Cardiac muscle cell (in vitro differentiated cells and primary cell): ENCODE data around the gene CPA1. TPM values are rescaled to one million over a fixed set of nuclear protein-coding genes. Genes with fewer than 3 reads are reported as not detected.

Experiments used
- DNase-seq, 2 donors: peaks; one replicate each; pipeline versions ENCODE4 v3.0.0 to v3.0.0-alpha.2; 2010 to 2017; ENCODE audit warnings: low read depth in 1 of 2, low spot score in 1 of 2
- H3K27ac ChIP-seq: fragments of 200-600 bp; sonication (generic); 2 replicates; pipeline ENCODE4 v1.5.1; 2016
- H3K27me3 ChIP-seq: fragments of 200-600 bp; sonication (generic); 2 replicates; pipeline ENCODE4 v1.6.0; 2016; ENCODE audit warnings: control low read depth
- H3K36me3 ChIP-seq: fragments of 200-600 bp; sonication (generic); 2 replicates; pipeline ENCODE4 v1.5.1; 2016; ENCODE audit warnings: control low read depth
- H3K4me1 ChIP-seq: fragments of 200-600 bp; sonication (generic); 2 replicates; pipeline ENCODE4 v1.8.1; 2017; ENCODE audit warnings: low read depth, mild to moderate bottlenecking, mixed run types
- H3K4me3 ChIP-seq: fragments of 200-600 bp; sonication (generic); 2 replicates; pipeline ENCODE4 v1.5.1; 2016; ENCODE audit warnings: mild to moderate bottlenecking
- H3K9me3 ChIP-seq: fragments of 200-600 bp; sonication (generic); 2 replicates; pipeline ENCODE4 v1.5.1; 2017; ENCODE audit warnings: low read depth, mild to moderate bottlenecking, control low read depth
- CTCF ChIP-seq: IDR thresholded peaks from 2 replicates; pipeline ENCODE4 v1.5.1; 2012; ENCODE audit warnings: low read depth, mild to moderate bottlenecking, low read length
- polyA plus RNA-seq: library from polyadenylated mRNA; unstranded; fragments of >200 nt; fragmentation: Nextera tagmentation; extraction: Ambion mirVana; gene quantifications from 2 replicates; pipeline ENCODE4 v1.2.1, GENCODE V29; 2016
- total RNA-seq: library from RNA; depleted of rRNA; stranded (reverse); fragments of >200 nt; gene quantifications from 2 replicates; pipeline ENCODE4 v1.2.3, GENCODE V29; 2016

The CPA1 gene
- total and polyA plus RNA-seq, 2 experiments from 2014 or later: 3.5 to 4.3 TPM

GRCh38 chr7:130345725-130346124 is 34.6 kb upstream of the CPA1 start:
- H3K4me3 ChIP-seq: no peak overlapping the region
- H3K27ac ChIP-seq: no peak overlapping the region

GRCh38 chr7:130346177-130346905 is 34.0 kb upstream of the CPA1 start:
- no peak for TF ChIP-seq CTCF
- no peaks in the 10 kb centered on the region for H3K9me3 ChIP-seq
- H3K27me3 ChIP-seq: no peaks in the 10 kb centered on the region
- H3K4me1 ChIP-seq: peaks cover 18% of the 10 kb centered on the region
- no peak for DNase-seq
- no peak overlapping the region for H3K4me3 ChIP-seq
- no peaks in the 10 kb centered on the region for H3K36me3 ChIP-seq
- H3K27ac ChIP-seq: no peak overlapping the region

More at GRCh38 chr7:130345725-130346124, 34.6 kb upstream of the CPA1 start:
- no peak for TF ChIP-seq CTCF
- Histone ChIP-seq H3K27me3 (no peaks in the 10 kb centered on the region), H3K36me3 (no peaks in the 10 kb centered on the region), H3K9me3 (no peaks in the 10 kb centered on the region), H3K4me1 (peaks cover 12% of the 10 kb centered on the region)
- DNase-seq: no peak

- Histone ChIP-seq H3K27ac (no peak overlapping the region), H3K9me3 (no peaks in the 10 kb centered on the region), H3K36me3 (no peaks in the 10 kb centered on the region), H3K27me3 (no peaks in the 10 kb centered on the region), H3K4me3 (no peak overlapping the region), H3K4me1 (peaks cover 24% of the 10 kb centered on the region)
- no peak for DNase-seq
- no peak for TF ChIP-seq CTCF
These were observed 33.4 kb upstream of the CPA1 start for GRCh38 chr7:130346941-130347340.

GRCh38 chr7:130349911-130350782 is 30.1 kb upstream of the CPA1 start:
- Histone ChIP-seq H3K4me1 (peaks cover 28% of the 10 kb centered on the region), H3K4me3 (no peak overlapping the region), H3K27me3 (no peaks in the 10 kb centered on the region), H3K9me3 (no peaks in the 10 kb centered on the region), H3K27ac (no peak overlapping the region), H3K36me3 (no peaks in the 10 kb centered on the region)
- peak in 1 of 2 donors; percentile 79 for DNase-seq
- TF ChIP-seq CTCF: no peak

GRCh38 chr7:130350945-130351790 is 29.1 kb upstream of the CPA1 start:
- Histone ChIP-seq H3K9me3 (no peaks in the 10 kb centered on the region), H3K36me3 (no peaks in the 10 kb centered on the region), H3K4me3 (no peak overlapping the region), H3K27ac (peak overlapping the region; percentile 79), H3K4me1 (peaks cover 30% of the 10 kb centered on the region), H3K27me3 (no peaks in the 10 kb centered on the region)
- DNase-seq: peak in 1 of 2 donors; percentile 64
- no peak for TF ChIP-seq CTCF
